ENCODE measurements around the gene LYPD5.
A peak's percentile ranks its signal among the peaks of the same experiment; 100 is the strongest.
"Not testable (repeated sequence)": the region's sequence is repeated elsewhere in the genome, so short reads cannot be mapped to it uniquely, and the experiment has no call there.

LYPD5 gene

DNA sequence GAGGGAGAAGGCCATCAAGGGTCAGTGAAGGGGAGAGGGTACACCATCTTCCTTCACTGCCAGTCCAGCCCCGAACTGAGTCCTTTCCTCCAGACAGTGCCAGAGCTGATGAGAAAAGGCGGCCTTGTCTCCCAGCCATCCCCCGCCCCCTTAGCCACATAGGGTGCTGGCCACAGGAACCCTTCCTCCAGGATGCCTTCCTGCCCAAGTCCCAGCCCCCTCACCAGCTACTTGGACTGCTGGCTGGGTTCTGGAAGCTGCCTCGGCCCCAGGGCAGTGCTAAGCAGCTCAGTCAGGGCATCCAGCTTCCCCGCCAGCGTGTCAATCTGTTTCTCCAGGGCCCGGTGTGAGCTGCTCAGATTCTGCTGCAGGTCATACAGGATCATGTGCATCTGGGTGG lies 34.9 kb downstream of the LYPD5 start:
- H3K9me3 ChIP-seq (ENCODE audit: control insufficient read depth, low read length) = no peaks in the 10 kb centered on the region
- WGBS, 2 experiments (ENCODE audit: insufficient coverage in 2 of 2) = 85 to 100% methylated on average over 1 to 4 of the region's 7 CpGs
- H3K4me1 ChIP-seq (ENCODE audit: control insufficient read depth, insufficient read depth, low read length, poor library complexity, severe bottlenecking) = peaks cover 31% of the 10 kb centered on the region
- H3K4me3 ChIP-seq (ENCODE audit: extremely low read depth, insufficient read depth, low read length, poor library complexity, severe bottlenecking) = no peak overlapping the region
- H3K36me3 ChIP-seq (ENCODE audit: control insufficient read depth, insufficient read depth, low read length) = no peaks in the 10 kb centered on the region
- no peak overlapping the region for H3K27ac ChIP-seq (ENCODE audit: low read depth, low read length, severe bottlenecking)

DNA sequence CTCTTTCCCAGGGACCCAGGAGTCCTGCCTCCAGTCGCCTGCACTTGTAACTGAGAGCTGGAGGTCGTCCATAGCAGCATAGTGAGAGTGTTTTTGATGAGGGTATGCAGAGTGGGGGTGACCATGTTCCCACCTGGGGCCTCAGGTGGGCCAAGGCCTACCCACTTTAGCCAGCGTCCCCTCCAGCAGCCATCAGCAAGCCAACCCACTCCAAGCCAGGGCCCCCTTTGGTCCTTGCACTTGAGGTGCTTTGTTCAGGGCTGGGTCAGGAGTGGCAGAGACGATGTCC lies 35.5 kb downstream of the LYPD5 start:
- Histone ChIP-seq H3K9me3 (ENCODE audit: control insufficient read depth, low read length) (no peaks in the 10 kb centered on the region), H3K27ac (ENCODE audit: low read depth, low read length, severe bottlenecking) (no peak overlapping the region), H3K4me1 (ENCODE audit: control insufficient read depth, insufficient read depth, low read length, poor library complexity, severe bottlenecking) (peaks cover 31% of the 10 kb centered on the region), H3K4me3 (ENCODE audit: extremely low read depth, insufficient read depth, low read length, poor library complexity, severe bottlenecking) (no peak overlapping the region), H3K36me3 (ENCODE audit: control insufficient read depth, insufficient read depth, low read length) (no peaks in the 10 kb centered on the region)
- 100% methylated on average over 2 of the region's 4 CpGs; no CpG with 5 or more reads in 1 of the 2 experiments for WGBS, 2 experiments (ENCODE audit: insufficient coverage in 2 of 2)

DNA sequence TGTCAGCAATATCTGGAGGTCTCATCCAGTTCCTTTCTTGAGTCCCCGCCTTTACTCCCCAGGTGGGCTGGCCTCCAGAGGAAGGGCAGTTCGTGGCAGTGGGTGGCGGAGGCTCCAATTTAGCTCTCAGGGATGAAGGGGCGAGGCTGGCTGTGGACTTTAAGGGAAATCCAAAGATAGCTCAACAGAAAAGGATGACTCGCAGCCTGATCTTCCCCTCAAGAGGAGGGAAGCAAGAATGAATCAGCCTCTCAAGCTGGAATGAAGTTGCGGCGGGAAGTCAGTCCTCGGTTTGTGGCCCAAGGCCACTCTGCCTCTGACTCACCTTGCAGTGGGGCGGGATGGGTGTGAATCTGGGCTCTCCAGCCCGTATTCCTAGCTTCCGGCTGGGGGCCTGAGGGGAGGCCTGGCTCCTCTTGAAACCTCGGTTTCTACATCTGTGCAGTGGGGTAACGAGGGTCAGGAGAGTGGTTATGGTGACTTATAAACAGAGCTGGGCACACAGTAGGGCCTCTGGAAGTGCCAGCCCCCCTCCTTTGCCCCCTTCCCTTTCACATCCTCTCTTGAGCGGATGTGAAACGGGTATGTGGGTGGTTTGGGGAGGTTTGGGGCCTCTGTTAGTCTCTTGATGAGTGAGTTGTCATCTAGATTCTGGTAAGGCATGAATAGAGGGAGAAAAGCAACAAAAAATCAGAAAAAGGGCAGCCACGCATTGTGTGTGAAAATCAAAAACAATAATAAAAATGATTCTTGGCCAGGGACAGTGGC lies 37.0 kb downstream of the LYPD5 start:
- Histone ChIP-seq H3K36me3 (ENCODE audit: control insufficient read depth, insufficient read depth, low read length) (no peaks in the 10 kb centered on the region), H3K9me3 (ENCODE audit: control insufficient read depth, low read length) (no peaks in the 10 kb centered on the region), H3K27ac (ENCODE audit: low read depth, low read length, severe bottlenecking) (peak overlapping the region; percentile 83), H3K4me3 (ENCODE audit: extremely low read depth, insufficient read depth, low read length, poor library complexity, severe bottlenecking) (no peak overlapping the region), H3K4me1 (ENCODE audit: control insufficient read depth, insufficient read depth, low read length, poor library complexity, severe bottlenecking) (peaks cover 31% of the 10 kb centered on the region)
- 29 to 46% methylated on average over 7 to 11 of the region's 16 CpGs for WGBS, 2 experiments (ENCODE audit: insufficient coverage in 2 of 2)

DNA sequence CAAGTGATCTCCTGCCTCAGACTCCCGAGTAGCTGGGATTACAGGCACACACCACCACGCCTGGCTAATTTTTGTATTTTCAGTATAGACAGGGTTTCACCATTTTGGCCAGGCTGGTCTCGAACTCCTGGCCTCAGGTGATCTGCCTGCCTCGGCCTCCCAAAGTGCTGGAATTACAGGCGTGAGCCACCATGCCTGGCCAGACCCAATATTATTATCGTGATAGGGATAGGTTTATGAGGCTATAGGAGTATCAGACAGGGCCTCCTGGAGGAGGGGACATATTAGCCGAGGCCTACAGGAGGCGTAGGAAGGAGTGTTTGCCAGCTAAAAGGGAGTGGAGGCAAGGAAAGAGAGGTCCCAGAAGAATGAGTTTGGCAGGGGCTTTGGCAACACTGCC lies 37.6 kb downstream of the LYPD5 start:
- Histone ChIP-seq H3K4me1 (ENCODE audit: control insufficient read depth, insufficient read depth, low read length, poor library complexity, severe bottlenecking) (peaks cover 31% of the 10 kb centered on the region), H3K27ac (ENCODE audit: low read depth, low read length, severe bottlenecking) (peak overlapping the region; percentile 83)
- not testable (repeated sequence) for H3K4me3 ChIP-seq (ENCODE audit: extremely low read depth, insufficient read depth, low read length, poor library complexity, severe bottlenecking); H3K36me3 ChIP-seq (ENCODE audit: control insufficient read depth, insufficient read depth, low read length); H3K9me3 ChIP-seq (ENCODE audit: control insufficient read depth, low read length)
- WGBS, 2 experiments (ENCODE audit: insufficient coverage in 2 of 2) = 77 to 80% methylated on average over 8 of the region's 8 CpGs

DNA sequence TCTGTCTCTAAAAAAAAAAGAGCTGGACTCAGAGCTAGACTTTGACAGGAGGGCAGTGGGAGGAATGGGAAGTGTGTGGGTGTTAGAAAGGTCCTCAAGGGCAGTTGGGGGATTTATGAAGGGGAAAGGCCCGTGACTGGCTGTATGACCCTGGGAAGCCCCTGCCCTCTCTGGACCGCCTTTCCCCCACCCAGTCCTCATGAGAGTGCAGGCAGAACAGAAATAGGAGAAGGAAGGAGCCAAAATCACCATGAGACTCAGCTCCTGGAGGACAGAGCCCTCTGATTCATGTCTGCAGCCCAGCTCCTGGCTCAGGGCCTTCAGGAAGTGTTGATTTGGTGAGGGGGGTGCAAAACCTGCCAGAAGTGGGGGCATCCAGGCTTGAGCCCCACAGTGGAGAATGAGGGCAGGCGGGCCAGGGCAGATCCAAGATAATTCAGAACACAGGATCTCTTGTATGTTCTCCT lies 38.7 kb downstream of the LYPD5 start:
- no peaks in the 10 kb centered on the region for H3K9me3 ChIP-seq (ENCODE audit: control insufficient read depth, low read length)
- 83 to 92% methylated on average over 1 to 2 of the region's 3 CpGs for WGBS, 2 experiments (ENCODE audit: insufficient coverage in 2 of 2)
- peaks cover 38% of the 10 kb centered on the region for H3K4me1 ChIP-seq (ENCODE audit: control insufficient read depth, insufficient read depth, low read length, poor library complexity, severe bottlenecking)
- H3K4me3 ChIP-seq (ENCODE audit: extremely low read depth, insufficient read depth, low read length, poor library complexity, severe bottlenecking) = no peak overlapping the region
- H3K27ac ChIP-seq (ENCODE audit: low read depth, low read length, severe bottlenecking) = peak overlapping the region; percentile 64
- no peaks in the 10 kb centered on the region for H3K36me3 ChIP-seq (ENCODE audit: control insufficient read depth, insufficient read depth, low read length)

DNA sequence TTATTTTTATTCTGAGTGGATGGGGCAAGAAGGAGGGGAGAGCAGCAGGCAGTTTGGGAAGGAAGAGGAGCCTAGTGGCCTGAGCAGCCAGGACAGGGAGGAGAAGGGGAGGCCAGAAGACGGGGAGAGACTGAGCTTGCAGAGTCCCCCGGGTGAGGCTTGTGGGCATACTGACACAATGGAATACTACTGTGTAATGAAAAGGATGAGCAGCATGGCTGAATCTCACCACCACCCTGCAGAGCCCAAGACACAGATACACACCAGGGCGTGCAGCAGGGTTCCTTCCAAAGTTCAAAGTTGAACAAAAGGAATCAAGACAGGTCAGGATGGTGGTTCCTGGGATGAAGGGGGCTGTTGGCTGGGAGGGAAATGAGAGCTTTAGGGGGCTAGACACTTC lies 39.4 kb downstream of the LYPD5 start:
- peaks cover 42% of the 10 kb centered on the region for H3K4me1 ChIP-seq (ENCODE audit: control insufficient read depth, insufficient read depth, low read length, poor library complexity, severe bottlenecking)
- no peaks in the 10 kb centered on the region for H3K9me3 ChIP-seq (ENCODE audit: control insufficient read depth, low read length)
- 84 to 100% methylated on average over 1 to 2 of the region's 3 CpGs for WGBS, 2 experiments (ENCODE audit: insufficient coverage in 2 of 2)
- no peak overlapping the region for H3K4me3 ChIP-seq (ENCODE audit: extremely low read depth, insufficient read depth, low read length, poor library complexity, severe bottlenecking)
- no peaks in the 10 kb centered on the region for H3K36me3 ChIP-seq (ENCODE audit: control insufficient read depth, insufficient read depth, low read length)
- H3K27ac ChIP-seq (ENCODE audit: low read depth, low read length, severe bottlenecking) = no peak overlapping the region

DNA sequence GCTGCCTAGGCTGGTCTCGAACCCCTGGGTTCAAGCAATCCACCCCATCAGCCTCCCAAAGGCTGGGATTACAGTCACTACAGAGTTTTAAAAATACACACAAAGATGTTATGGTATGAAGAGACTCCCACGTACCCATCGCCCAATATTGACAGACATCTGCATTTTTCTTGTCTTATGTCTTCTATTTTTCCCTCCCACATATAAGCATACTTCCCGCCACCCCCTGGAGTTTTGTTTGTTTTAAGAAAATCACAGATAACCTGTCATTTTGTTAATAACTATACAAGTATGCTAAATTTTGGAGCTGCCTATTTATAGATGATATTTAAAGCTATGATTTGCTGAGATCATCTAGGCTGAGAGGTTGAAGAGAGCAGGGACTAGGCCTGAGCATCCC lies 41.3 kb downstream of the LYPD5 start:
- no peak overlapping the region for H3K27ac ChIP-seq (ENCODE audit: low read depth, low read length, severe bottlenecking)
- H3K9me3 ChIP-seq (ENCODE audit: control insufficient read depth, low read length) = no peaks in the 10 kb centered on the region
- H3K4me3 ChIP-seq (ENCODE audit: extremely low read depth, insufficient read depth, low read length, poor library complexity, severe bottlenecking) = no peak overlapping the region
- peaks cover 8% of the 10 kb centered on the region for H3K36me3 ChIP-seq (ENCODE audit: control insufficient read depth, insufficient read depth, low read length)
- H3K4me1 ChIP-seq (ENCODE audit: control insufficient read depth, insufficient read depth, low read length, poor library complexity, severe bottlenecking) = peaks cover 46% of the 10 kb centered on the region
- 83% methylated on average over 1 of the region's 4 CpGs; no CpG with 5 or more reads in 1 of the 2 experiments for WGBS, 2 experiments (ENCODE audit: insufficient coverage in 2 of 2)

DNA sequence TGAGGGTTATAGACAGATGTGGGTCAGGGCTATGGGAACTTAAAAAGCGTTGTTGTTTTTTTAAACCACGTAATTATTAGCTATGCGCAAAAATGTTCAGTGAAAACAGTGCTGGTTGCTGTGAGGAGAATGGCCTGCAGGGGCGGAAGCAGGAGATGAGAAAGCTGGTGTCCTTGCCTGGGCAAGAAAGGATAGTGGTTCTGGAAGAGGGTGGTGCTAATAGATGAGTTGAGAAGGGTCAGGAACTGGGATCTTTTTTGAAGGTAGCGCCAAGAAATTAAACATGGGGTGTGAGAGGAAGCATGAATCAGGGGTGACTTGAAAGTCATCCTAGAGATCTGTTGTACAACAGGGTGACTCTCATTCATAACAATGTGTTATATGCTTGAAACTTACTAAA lies 42.7 kb downstream of the LYPD5 start:
- Histone ChIP-seq H3K4me3 (ENCODE audit: extremely low read depth, insufficient read depth, low read length, poor library complexity, severe bottlenecking) (no peak overlapping the region), H3K27ac (ENCODE audit: low read depth, low read length, severe bottlenecking) (peak overlapping the region; percentile 59), H3K36me3 (ENCODE audit: control insufficient read depth, insufficient read depth, low read length) (peaks cover 8% of the 10 kb centered on the region), H3K4me1 (ENCODE audit: control insufficient read depth, insufficient read depth, low read length, poor library complexity, severe bottlenecking) (peaks cover 35% of the 10 kb centered on the region), H3K9me3 (ENCODE audit: control insufficient read depth, low read length) (no peaks in the 10 kb centered on the region)
- WGBS, 2 experiments (ENCODE audit: insufficient coverage in 2 of 2) = 69 to 79% methylated on average over 2 to 4 of the region's 5 CpGs

DNA sequence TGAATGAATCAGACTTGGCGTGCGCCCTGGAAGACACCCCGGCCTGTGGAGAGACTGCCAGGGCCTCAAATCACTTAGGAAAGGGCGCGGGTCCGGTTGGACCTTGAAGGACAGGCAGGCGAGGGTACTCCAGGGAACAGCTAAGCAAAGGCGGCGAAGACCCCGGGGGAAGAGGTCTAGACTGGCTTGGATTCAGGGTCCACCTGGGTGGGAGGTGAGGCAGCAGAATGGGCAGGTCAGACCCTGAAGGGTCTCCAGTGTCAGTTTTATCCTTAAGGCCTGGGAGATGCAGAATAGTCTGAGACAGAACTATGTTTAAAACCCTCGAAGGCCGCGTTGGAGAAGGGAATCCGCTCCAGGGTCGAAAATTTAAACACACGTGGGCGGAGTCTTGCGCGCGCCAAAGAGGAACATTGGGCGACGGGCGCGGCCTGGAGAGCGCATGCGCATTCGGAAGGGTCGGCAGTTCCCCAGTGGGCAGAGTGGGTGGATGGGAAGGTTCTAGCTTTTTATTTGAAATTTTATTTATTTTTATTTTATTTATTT lies 46.9 kb downstream of the LYPD5 start:
- WGBS, 2 experiments (ENCODE audit: insufficient coverage in 2 of 2) = 1 to 7% methylated on average over 19 to 23 of the region's 28 CpGs
- no peaks in the 10 kb centered on the region for H3K9me3 ChIP-seq (ENCODE audit: control insufficient read depth, low read length)
- peak overlapping the region; percentile 86 for H3K4me3 ChIP-seq (ENCODE audit: extremely low read depth, insufficient read depth, low read length, poor library complexity, severe bottlenecking)
- peaks cover 27% of the 10 kb centered on the region for H3K36me3 ChIP-seq (ENCODE audit: control insufficient read depth, insufficient read depth, low read length)
- H3K4me1 ChIP-seq (ENCODE audit: control insufficient read depth, insufficient read depth, low read length, poor library complexity, severe bottlenecking) = peaks cover 40% of the 10 kb centered on the region
- H3K27ac ChIP-seq (ENCODE audit: low read depth, low read length, severe bottlenecking) = peak overlapping the region; percentile 99

DNA sequence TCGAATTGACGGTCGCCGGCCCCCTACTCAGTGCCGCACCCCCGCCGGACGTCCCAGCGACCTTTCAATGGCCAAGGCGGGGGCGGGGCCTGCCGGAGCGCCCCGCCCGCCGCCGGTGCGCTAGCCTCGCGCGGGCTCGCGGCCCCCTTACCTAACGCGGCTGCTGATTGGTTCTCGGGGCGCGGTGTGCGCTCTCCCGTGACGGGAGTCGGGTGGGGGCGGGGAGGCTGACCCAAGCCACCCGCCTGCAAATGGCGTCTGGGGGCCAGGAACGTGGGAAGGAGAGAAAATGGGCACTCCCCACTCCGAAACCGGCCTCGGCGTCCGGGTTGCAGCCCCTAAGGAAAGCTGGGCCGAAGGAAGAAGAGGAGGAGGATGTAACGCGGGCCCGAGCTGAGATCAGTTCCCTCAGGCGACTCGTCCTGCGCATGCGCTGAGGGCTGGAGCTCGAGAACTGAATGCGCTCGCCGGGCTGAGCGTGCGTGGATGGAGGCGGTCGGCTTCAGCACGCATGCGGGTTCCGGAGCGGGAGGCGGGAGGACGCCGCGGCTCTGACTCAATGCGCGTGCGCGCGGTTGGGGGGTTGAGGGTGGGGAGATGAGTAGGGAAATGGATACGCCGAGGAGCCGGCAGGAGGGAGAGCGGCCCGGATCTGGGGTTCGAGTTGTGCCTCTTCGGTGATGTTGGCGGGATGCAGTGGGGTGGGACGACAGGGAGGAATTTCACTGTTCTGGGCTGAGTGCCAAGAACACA lies 47.6 kb downstream of the LYPD5 start, which contains the start of gene SMG9:
TSS of gene SMG9 (minus strand) at position 460 of the 753 bp plus-strand sequence. CDS start 4,221 bp downstream, outside the sequence.
- Histone ChIP-seq H3K9me3 (ENCODE audit: control insufficient read depth, low read length) (no peaks in the 10 kb centered on the region), H3K4me1 (ENCODE audit: control insufficient read depth, insufficient read depth, low read length, poor library complexity, severe bottlenecking) (peaks cover 40% of the 10 kb centered on the region), H3K27ac (ENCODE audit: low read depth, low read length, severe bottlenecking) (peak within 1 kb of the TSS; percentile 99), H3K4me3 (ENCODE audit: extremely low read depth, insufficient read depth, low read length, poor library complexity, severe bottlenecking) (peak within 1 kb of the TSS; percentile 86), H3K36me3 (ENCODE audit: control insufficient read depth, insufficient read depth, low read length) (peaks cover 34% of the 10 kb centered on the region)
- 1% methylated on average over 42 to 52 of the region's 79 CpGs for WGBS, 2 experiments (ENCODE audit: insufficient coverage in 2 of 2)

DNA sequence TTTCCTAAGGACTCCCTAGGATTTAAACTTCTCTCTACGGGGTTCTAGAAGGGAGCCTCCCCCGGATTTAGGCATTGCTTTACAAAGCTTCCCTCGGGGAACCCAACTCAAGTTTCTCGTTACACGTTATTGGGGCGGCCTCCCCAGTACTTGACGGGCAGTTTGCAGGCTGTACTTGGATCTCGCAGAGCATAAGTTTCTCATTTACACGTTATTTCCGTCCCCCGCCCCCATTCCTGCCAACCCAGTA lies 48.1 kb downstream of the LYPD5 start:
- Histone ChIP-seq H3K9me3 (ENCODE audit: control insufficient read depth, low read length) (no peaks in the 10 kb centered on the region), H3K4me1 (ENCODE audit: control insufficient read depth, insufficient read depth, low read length, poor library complexity, severe bottlenecking) (peaks cover 35% of the 10 kb centered on the region), H3K36me3 (ENCODE audit: control insufficient read depth, insufficient read depth, low read length) (peaks cover 39% of the 10 kb centered on the region), H3K27ac (ENCODE audit: low read depth, low read length, severe bottlenecking) (peak overlapping the region; percentile 99), H3K4me3 (ENCODE audit: extremely low read depth, insufficient read depth, low read length, poor library complexity, severe bottlenecking) (peak overlapping the region; percentile 86)
- 0 to 1% methylated on average over 7 to 10 of the region's 11 CpGs for whole genome bisulfite sequencing, 2 experiments (ENCODE audit: insufficient coverage in 2 of 2)
